ENCODE data around the gene SRP72. TPM values are rescaled to one million over a fixed set of nuclear protein-coding genes. Genes with fewer than 3 reads are reported as not detected.

The SRP72 gene
- total RNA-seq, 1 experiment from 2014 or later = 146 TPM

GRCh38 chr4:56444719-56445118 lies 22.7 kb upstream of the SRP72 start:
- ChIA-PET RAD21 (ENCODE audit: low non-redundant PET in 1 of 2, low total read pairs in 2 of 2, uncharacterized antibody in 2 of 2, unreplicated experiment in 2 of 2) (no interaction called here), CTCF (interaction anchor here (0.6 to 0.8 kb wide), 2 partner anchors 8 to 9 kb away, joined by 3 to 4 read pairs; partner anchors contain the start of gene PAICS), POLR2A (interaction anchor here (2.4 kb wide), 1 partner anchor 9 kb away, joined by 7 read pairs; the partner anchor contains the start of gene PPAT)
- H3K4me3 ChIP-seq (replicated peaks in 1 of 2; ENCODE audit: low read depth in 1 of 2, low read length in 2 of 2) = no peak overlapping the region
- H3K27ac ChIP-seq (ENCODE audit: low read depth, low read length) = no peak overlapping the region
- H3K4me2 ChIP-seq (ENCODE audit: low read length) = no peak overlapping the region
- H3K9me3 ChIP-seq (ENCODE audit: control insufficient read depth in 1 of 2, insufficient read depth in 1 of 2, low read depth in 1 of 2, low read length in 2 of 2) = no peaks in the 10 kb centered on the region
- BruUV-seq (replicated peaks) = no TSS peak
- no peak for DNase-seq (ENCODE audit: low read depth, low spot score)
- no peak overlapping the region for H3K9ac ChIP-seq (ENCODE audit: low read length)
- H3K4me1 ChIP-seq (ENCODE audit: control insufficient read depth in 1 of 2, insufficient read depth in 2 of 2, low read length in 2 of 2) = no peaks in the 10 kb centered on the region
- peaks cover 49% of the 10 kb centered on the region for H4K20me1 ChIP-seq (ENCODE audit: insufficient read depth)
- TF ChIP-seq ELF1 (IDR thresholded peaks at IDR 0.05; ENCODE audit: borderline replicate concordance, low read depth) (no peak), CTCF (IDR thresholded peaks at IDR 0.05 in 2 of 3, conservative IDR thresholded peaks at IDR 0.05 in 1 of 3; ENCODE audit: borderline replicate concordance in 1 of 3, insufficient read depth in 1 of 3, low read depth in 2 of 3, low read length in 2 of 3) (no peak), CEBPB (IDR thresholded peaks at IDR 0.05; ENCODE audit: low read depth) (no peak), EZH2phosphoT487 (IDR thresholded peaks at IDR 0.05; ENCODE audit: borderline replicate concordance) (no peak), REST (IDR thresholded peaks at IDR 0.05; ENCODE audit: low read depth) (no peak), FOSL1 (IDR thresholded peaks at IDR 0.05; ENCODE audit: low read depth) (no peak), POLR2A (IDR thresholded peaks at IDR 0.05; ENCODE audit: borderline replicate concordance, extremely low read depth, insufficient read depth, insufficient read length) (no peak), SP1 (IDR thresholded peaks at IDR 0.05; ENCODE audit: low read depth) (no peak), ZFX (IDR thresholded peaks at IDR 0.05) (no peak), RAD21 (IDR thresholded peaks at IDR 0.05; ENCODE audit: low read depth) (no peak), SRF (IDR thresholded peaks at IDR 0.05; ENCODE audit: low read depth) (no peak), SIN3A (IDR thresholded peaks at IDR 0.05; ENCODE audit: low read depth) (no peak), TCF7L2 (IDR thresholded peaks at IDR 0.05; ENCODE audit: borderline replicate concordance, extremely low read depth, insufficient read depth, insufficient read length) (no peak), JUND (IDR thresholded peaks at IDR 0.05) (no peak), CBX3 (IDR thresholded peaks at IDR 0.05; ENCODE audit: low read depth) (no peak)
- H3K27me3 ChIP-seq (ENCODE audit: insufficient read depth, low read length) = no peaks in the 10 kb centered on the region
- intact Hi-C loops (cut with micrococcal nuclease) = no loop called here
- H3K36me3 ChIP-seq (ENCODE audit: control insufficient read depth in 1 of 2, insufficient read depth in 2 of 2, low read length in 2 of 2) = peaks cover 45 to 68% of the 10 kb centered on the region in 2 experiments
- ATAC-seq = no peak
- no peaks in the 10 kb centered on the region for H3K9me2 ChIP-seq (ENCODE audit: insufficient read depth)
- no peak overlapping the region for H2AFZ ChIP-seq (ENCODE audit: low read depth, low read length, poor library complexity, severe bottlenecking)
- peaks cover 99% of the 10 kb centered on the region for H3K79me2 ChIP-seq (ENCODE audit: insufficient read depth, low read length)
